ENCODE results near the gene SYNPO2. TPM values are rescaled to one million over a fixed set of nuclear protein-coding genes. Genes with fewer than 3 reads are reported as not detected.
A peak's percentile ranks its signal among the peaks of the same experiment; 100 is the strongest.
"Not testable (repeated sequence)": the region's sequence is repeated elsewhere in the genome, so short reads cannot be mapped to it uniquely, and the experiment has no call there.

The SYNPO2 gene
- total RNA-seq, 1 experiment from 2014 or later: not detected

DNA sequence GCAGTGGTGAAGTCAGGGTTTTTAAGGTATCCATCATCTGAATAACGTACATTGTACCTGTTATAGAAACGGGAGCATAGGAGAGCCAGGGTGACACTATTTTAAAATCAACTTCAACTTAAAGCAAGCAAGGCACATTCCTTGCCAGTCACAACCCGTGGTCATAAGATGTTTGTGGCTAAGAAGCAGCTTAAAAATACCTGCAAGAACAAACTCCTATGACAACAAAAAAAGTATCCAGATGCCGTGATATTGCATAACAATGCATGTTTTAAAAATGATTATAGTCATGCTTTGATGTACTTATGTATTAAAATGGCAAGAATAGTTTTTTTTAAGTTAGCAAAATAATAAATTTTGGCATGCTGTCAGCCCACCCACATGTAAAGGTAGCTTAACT, 16.5 kb upstream of the SYNPO2 start:
- in situ Hi-C loops (cut with HindIII; ENCODE audit: low sequenced_read_pairs): no loop called here
- no peak for DNase-seq (ENCODE audit: low spot score)

DNA sequence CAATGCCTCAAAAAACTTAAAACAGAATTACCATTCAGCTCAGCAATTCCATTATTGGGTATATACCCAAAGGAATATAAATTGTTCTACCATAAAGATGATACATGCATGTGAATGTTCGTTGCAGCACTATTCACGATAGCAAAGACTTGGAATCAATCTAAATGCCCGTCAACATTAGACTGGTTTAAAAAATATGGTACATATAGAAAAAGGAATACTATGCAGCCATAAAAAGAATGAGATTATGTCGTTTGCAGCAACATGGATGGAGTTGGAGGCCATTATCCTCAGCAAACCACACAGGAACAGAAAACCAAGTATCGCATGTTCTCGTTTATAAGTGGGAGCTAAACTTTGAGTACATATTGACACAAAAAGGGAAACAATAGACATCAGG, 10.9 kb upstream of the SYNPO2 start:
- in situ Hi-C loops (cut with HindIII; ENCODE audit: low sequenced_read_pairs): no loop called here

DNA sequence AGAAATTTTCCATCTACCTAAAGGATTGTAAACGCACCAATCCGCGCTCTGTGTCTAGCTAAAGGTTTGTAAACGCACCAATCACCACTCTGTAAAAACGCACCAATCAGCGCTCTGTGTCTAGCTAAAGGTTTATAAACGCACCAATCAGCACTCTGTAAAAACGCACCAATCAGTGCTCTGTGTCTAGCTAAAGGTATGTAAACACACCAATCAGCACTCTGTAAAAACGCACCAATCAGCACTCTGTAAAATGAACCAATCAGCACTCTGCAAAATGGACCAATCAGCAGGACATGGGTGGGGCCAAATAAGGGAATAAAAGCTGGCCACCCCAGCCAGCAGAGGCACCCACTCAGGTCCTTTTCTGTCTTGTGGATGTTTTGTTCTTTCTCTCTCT, 10.1 kb upstream of the SYNPO2 start:
- DNase-seq (ENCODE audit: low spot score); in situ Hi-C loops (cut with HindIII; ENCODE audit: low sequenced_read_pairs): not testable (repeated sequence)

More for the DNA sequence above, 10.9 kb upstream of the SYNPO2 start:
- DNase-seq (ENCODE audit: low spot score): no peak

DNA sequence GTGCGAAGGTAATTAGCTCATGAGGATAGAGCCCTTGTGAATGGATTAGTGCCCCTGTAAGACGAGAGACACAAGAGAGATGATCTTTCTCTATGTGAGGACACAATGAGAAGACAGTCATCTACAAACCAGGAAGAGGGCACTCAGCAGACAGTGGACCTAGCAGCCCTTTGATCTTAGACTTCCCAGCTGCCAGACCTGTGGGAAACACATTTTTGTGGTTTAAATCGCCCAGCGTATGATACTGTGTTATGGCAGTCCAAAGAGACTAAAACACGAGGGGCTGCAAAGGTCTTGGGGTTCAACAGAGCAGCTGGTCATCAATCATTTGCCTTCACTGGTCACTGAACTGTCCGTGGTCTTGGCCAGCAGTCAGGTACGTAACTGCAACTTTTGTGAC, 9.2 kb upstream of the SYNPO2 start:
- in situ Hi-C loops (cut with HindIII; ENCODE audit: low sequenced_read_pairs): no loop called here
- no peak for DNase-seq (ENCODE audit: low spot score)

DNA sequence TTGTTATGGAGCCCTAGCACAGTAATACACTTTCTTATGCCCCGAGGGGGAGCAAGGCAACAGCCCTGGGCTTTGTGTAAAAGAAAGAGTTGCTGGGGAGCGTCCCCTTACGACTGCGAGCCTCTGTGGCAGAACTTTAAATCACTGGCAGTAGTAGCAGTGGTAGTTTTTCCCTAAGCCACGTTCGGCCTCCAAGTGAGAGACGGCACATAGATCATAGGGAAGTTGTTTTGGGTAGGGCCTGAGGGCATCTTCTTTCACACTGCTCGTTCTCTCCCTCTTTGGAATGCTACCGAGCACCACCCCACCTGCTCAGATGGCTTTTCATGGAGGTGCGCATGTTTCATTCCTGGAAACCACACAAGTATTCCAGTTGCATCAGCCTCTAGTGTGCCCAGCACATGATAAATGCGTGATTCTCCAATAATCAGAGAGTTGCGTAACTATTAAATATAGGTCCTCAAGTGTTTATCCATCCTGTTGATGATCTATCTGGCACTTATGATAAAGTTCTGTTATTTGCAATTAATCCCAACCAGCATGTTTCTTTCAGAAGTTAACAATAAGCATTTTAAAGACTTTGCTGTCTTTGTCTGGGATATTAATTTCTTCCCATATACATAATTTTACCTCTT, 7.0 kb upstream of the SYNPO2 start:
- DNase-seq (ENCODE audit: low spot score): no peak

DNA sequence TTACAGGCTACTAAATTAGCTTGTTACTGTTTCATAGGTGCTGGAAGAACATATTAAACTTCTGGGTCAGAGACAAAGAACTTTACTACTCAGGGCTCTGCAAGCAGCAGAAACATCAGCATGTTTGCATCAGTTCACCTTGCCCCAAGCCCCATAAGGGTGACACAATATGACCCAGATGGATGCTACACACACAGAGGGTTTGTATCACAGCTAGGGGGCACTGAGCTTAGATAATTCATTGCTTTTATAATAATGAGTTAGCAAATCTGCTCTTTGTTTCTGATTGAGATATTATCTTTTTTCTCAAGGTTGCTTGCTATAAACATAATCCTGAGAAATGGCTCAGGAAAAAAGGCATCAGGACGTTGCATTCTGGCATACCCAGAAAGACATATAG, 4.8 kb upstream of the SYNPO2 start:
- in situ Hi-C loops (cut with HindIII; ENCODE audit: low sequenced_read_pairs): no loop called here
- DNase-seq (ENCODE audit: low spot score): no peak

More for the DNA sequence above, 7.0 kb upstream of the SYNPO2 start:
- in situ Hi-C loops (cut with HindIII; ENCODE audit: low sequenced_read_pairs): no loop called here

DNA sequence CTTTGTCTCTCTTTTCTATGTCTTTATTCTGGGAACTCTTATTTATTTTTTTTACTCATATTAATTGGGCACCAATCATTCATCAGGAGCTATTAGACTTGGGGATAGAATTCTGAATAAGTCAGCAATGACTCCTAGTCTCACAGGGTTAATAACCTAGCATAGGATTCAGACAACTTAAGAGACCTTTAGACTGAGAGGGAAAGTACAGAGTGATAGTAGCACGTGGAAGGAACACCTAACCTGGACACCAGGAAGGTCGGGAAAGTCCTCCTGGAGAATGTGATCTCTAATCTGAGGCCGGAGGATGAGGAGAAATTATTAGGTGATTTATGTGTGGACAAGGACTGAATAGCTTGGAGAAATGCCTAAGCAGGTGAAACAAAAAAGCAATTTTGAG, 3.9 kb upstream of the SYNPO2 start:
- DNase-seq (ENCODE audit: low spot score): no peak
- in situ Hi-C loops (cut with HindIII; ENCODE audit: low sequenced_read_pairs): no loop called here

DNA sequence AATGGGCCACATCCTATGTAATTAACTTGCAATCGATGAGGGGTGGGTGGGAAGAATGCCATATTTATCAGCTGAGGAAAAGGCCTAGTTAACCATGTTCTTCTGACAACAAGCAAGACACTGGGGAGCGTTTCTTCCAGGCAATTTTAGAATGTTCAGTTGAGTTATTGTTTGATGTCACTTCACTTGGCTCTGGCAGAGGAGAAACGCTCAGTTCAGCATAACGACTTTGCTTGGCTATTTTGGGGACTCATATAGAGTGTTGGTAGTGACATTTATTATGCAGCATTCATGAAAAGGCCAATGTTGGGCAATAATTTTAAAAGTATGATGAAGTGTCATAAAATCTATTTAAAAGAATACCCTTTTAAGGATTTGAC, 648 bp downstream of the SYNPO2 start:
- DNase-seq (ENCODE audit: low spot score): peak; percentile 21
- in situ Hi-C loops (cut with HindIII; ENCODE audit: low sequenced_read_pairs): no loop called here

DNA sequence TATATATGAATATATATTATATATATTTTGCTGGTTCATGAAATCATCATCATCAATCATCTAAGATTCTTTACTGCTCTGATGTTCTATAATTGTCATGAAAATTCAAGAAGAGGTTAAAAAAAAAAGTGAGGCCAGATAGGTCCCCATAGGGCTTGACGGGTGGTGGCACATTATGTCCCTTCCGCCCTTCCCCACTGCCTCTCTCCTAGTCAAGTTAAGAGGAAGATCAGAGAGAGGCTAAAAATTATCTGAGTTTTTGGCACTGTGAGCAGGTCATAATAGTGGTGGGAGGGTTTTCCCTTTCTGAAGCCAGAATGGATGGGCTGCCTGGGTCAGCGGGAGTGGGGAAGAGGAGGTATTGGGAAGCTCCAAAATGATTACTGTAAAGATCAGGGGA, 5.4 kb downstream of the SYNPO2 start:
- no peak for DNase-seq (ENCODE audit: low spot score)
- in situ Hi-C loops (cut with HindIII; ENCODE audit: low sequenced_read_pairs): no loop called here

DNA sequence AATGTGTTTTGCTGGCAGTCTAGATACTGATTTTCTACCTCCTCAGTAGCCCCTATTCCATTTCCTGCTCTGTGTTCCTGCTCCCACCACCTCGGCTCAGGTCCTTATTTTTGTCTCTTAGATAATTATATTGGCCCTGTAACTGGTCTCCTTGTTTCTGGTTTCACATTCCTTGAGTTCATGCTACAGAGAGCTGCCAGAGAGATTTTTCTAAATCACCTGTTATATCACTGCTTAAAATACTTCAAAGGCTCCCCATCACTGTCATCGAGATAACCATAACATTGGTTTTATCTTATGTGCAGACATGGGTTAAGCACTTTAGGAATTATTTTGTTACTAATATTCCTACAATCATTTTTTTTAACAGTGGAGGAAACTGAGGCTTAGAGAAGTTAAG, 9.6 kb downstream of the SYNPO2 start:
- in situ Hi-C loops (cut with HindIII; ENCODE audit: low sequenced_read_pairs): no loop called here
- DNase-seq (ENCODE audit: low spot score): no peak

DNA sequence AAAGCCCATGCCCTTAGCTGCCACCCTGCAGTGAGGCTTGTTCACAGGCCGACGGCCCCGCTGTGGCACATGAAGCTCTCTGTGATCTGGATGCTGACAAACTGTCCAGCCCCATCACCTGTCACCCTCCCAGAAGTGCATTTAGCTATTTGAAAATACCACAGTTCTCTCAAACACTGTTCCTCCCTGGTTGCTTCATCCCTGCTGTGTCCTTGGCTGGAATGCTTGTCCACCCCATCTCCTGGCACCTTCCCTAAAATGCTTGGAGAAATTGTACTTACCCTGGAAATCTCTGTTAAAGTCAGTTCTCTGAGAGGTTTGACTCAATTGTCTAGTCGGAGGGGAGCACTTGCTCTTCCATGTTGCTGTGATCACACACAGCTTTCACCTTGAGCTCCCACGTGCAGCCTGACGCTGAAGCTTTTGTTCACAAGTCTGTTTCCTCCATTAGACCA, 10.1 kb downstream of the SYNPO2 start:
- in situ Hi-C loops (cut with HindIII; ENCODE audit: low sequenced_read_pairs): no loop called here

DNA sequence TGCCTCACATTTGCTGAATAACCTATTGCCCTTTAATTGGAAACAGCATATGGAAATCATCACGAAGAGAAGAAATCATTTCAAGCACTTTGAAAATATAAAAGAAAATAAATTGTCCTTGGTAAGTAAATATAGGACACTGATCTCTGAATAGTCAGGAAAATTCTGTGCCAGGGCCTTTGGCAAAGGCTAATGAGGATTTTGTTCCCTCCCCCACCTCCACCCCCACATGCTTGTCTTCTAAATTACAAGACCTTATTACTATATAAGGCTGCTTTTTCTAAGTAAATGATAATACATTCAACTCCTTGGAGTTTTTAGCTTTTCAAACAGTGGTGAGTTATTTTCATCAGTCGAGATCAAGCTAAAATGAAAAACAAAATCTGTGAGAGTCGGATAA, 15.8 kb downstream of the SYNPO2 start:
- in situ Hi-C loops (cut with HindIII; ENCODE audit: low sequenced_read_pairs): no loop called here
- no peak for DNase-seq (ENCODE audit: low spot score)

More for the DNA sequence above, 10.1 kb downstream of the SYNPO2 start:
- peak; percentile 41 for DNase-seq (ENCODE audit: low spot score)

DNA sequence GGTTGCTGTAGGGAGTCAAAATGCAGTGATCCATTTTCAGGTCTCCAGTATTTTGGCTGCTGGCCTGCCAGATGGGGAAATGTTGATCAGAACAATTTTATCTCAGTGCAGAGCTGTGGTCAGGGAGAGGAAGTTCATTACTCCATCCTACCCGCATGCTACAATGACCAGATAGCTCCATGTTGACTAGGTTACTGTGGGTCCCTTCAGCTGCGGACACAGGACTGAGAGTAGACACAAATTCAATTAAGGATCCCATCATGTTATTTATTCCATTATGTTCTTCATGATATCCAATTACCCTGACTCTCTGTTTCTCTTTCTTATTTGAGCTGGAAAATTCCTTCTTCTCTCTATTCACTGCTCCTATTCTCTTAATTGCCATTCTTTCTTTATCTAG, 16.3 kb downstream of the SYNPO2 start:
- in situ Hi-C loops (cut with HindIII; ENCODE audit: low sequenced_read_pairs): no loop called here
- DNase-seq (ENCODE audit: low spot score): no peak

DNA sequence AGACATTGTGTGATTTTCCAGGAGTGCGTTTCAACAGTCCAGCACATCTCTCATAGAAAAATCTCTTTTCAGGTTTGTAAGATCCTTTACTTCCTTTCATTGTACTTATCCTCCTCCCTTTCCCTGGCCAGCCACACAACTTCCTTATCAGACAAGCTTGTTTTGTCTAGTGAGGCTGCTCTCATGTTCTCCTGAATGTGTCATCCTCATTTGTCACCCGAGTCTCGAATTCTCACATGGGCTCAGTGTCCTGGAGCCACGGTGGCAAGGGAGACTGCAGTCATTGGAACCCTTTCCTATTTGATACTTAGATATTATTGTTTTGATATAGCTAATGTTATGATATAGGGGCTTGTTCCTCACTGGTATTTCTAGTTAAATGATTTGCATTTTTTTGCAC, 16.9 kb downstream of the SYNPO2 start:
- in situ Hi-C loops (cut with HindIII; ENCODE audit: low sequenced_read_pairs): no loop called here
- no peak for DNase-seq (ENCODE audit: low spot score)

DNA sequence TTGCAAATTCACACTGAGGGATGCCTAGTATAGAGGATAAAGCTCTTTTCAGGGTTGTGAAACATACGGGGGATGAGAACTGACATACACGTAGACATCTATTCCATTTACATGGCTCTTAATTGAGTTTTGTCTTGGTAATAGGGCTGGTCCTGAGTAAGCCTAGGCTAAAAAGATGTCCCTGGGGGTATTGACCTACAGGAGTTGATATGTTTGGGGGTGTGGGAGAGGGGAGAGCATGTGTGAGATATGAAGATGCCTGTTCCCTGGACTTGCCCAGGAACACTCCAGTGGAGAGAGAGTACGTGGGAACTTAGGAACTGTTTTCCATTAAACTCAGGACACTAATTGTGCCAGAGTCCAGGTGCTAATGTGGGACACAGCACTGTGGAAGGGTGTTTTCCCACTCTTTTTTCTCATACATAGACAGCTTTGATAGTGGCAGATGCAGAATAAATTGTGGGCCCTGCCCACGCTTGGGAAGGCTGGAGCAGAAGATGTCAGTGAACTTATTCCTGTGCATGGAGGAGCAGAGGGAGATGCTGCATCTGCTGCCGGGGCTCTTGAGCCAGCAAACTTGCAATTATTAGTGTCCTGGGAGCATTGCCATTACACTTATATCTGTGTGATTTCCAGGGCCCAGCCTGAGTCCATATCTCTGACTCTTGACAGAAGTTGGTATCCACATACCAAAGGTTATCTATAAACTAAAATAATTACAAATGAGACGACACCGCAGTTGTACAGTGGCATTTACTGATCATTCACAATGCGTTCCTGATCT, 20.7 kb downstream of the SYNPO2 start:
- in situ Hi-C loops (cut with HindIII; ENCODE audit: low sequenced_read_pairs): no loop called here
- no peak for DNase-seq (ENCODE audit: low spot score)

DNA sequence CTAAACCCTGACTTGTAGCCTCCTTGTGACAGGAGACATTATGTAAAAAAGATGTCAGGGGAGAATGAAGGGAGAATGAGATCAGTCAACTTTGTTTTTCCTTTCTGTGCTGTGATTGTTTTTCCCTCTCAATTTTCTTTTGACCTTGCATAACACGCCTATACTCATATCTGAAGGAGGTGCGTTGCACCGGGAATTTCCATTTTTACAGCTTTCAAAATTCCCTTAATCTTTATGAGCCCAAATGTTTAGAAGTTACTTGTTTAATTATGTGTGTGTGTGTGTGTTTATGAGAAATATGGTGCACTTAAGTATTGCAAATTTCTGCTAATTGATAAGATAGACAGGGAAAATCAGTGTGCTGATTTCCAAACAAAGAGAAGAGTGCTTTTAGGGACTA, 21.6 kb downstream of the SYNPO2 start:
- in situ Hi-C loops (cut with HindIII; ENCODE audit: low sequenced_read_pairs): no loop called here
- DNase-seq (ENCODE audit: low spot score): no peak

DNA sequence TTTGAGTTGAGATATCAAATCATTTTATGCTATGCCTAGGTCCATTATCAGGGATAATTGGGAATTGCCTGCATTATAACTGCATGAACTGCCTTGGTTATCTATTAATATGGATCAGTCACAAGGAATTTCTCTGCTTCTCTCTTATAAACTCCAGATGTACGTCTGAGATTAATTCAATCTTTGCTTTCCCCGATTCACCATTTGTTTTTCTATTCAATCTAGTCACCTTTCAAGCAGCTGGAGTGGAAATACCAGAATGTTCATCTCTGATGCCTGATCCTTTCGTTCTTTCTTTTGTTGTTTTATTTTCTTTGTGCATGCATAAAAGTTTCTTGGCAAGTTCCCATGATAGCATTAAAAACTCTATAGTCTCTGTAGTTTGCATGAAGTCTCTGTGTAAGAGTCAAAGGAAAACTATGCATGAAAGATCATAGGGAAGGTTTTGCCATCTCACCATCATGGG, 22.6 kb downstream of the SYNPO2 start:
- in situ Hi-C loops (cut with HindIII; ENCODE audit: low sequenced_read_pairs): no loop called here
- no peak for DNase-seq (ENCODE audit: low spot score)

DNA sequence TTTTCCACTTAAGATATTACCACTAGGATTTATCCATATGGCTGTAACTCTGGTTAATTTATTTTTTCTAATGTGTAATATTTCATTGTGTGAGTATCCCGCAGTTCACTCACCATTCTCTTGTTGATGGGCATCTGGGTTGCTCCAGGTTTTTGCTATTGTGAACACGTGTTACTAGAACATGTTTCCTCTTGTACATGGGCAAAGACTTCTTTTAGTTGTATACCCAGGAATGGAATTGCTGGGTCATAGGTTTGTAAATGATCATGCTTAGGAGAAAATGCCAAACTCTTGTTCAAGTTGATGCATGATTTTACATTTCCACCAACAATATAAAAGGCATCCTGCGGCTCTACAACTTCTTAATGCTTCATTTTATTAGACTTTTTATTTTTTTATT, 26.8 kb downstream of the SYNPO2 start:
- in situ Hi-C loops (cut with HindIII; ENCODE audit: low sequenced_read_pairs): no loop called here
- no peak for DNase-seq (ENCODE audit: low spot score)

DNA sequence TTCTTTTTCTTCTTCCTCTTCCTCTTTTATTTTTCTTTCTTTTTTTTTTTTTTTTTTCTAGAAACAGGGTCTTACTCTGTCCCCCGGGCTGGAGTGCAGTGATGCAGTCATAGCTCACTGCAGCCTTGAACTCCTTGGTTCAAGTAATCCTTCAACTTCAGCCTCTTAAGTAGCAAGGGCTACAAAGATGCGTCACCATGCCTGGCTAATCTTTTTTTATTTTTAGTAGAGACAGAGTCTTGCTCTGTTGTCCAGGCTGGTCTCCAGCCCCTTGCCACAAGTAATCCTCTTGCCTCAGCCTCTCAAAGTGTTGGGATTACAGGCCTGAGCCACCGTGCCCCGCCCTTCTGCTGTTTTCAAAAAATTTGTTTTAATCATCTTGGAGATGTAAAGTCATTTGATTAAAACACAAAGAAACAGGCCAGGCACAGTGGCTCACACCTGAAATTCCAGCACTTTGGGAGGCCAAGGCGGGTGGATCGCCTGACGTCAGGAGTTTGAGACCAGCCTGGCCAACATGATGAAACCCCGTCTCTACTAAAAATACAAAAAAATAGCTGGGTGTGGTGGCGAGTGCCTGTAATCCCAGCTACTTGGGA, 28.1 kb downstream of the SYNPO2 start:
- in situ Hi-C loops (cut with HindIII; ENCODE audit: low sequenced_read_pairs): no loop called here
- no peak for DNase-seq (ENCODE audit: low spot score)

DNA sequence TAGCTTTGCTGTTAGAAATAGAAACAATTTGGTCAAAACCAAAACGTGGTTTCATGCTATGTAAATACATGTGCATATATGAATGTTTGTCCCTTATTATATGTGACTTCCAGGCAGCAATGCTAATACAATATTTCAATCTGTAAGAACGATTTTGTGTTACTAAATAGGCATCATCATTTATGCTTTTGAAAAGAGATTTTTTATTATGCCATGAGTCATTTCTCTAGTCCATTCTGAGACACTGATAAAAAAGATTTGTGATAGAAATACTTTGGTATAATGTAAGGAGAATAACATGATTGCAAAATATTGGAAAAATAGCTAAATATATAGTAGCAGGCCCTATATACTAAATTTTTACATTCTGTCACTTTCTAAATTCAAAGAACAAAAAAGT, 28.9 kb downstream of the SYNPO2 start:
- in situ Hi-C loops (cut with HindIII; ENCODE audit: low sequenced_read_pairs): no loop called here
- no peak for DNase-seq (ENCODE audit: low spot score)
